ENCODE results near the gene CNN3.

DNA sequence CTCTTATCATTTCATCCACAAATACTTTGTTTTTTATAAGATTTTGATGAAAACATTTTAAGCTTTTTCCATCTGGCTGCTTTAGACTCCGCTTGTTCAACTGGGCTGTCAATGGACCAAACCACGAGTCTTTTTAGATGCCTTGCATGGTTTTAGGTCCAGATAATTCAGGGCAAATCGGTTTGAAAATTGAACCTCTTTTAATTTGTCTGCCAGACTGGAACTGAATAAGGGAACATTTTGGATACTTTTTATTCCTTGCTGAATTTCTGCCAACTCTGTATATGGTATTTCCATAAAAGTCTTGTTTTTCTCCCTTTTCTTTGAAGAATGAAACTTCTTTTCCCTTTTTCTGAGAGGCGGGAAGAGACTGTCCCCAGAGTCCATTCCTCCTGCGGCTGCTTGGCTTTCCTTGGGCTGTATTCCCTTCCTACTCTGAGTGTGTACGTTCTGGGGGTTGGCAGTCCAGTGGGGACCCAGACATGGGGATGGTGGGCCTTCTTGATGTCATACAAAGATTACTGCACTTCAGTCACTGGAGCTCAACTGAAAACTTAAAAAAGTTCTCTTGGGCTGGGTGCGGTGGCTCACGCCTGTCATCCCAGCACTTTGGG is 46.5 kb upstream of the CNN3 start:
- TF ChIP-seq, protein P1, sequence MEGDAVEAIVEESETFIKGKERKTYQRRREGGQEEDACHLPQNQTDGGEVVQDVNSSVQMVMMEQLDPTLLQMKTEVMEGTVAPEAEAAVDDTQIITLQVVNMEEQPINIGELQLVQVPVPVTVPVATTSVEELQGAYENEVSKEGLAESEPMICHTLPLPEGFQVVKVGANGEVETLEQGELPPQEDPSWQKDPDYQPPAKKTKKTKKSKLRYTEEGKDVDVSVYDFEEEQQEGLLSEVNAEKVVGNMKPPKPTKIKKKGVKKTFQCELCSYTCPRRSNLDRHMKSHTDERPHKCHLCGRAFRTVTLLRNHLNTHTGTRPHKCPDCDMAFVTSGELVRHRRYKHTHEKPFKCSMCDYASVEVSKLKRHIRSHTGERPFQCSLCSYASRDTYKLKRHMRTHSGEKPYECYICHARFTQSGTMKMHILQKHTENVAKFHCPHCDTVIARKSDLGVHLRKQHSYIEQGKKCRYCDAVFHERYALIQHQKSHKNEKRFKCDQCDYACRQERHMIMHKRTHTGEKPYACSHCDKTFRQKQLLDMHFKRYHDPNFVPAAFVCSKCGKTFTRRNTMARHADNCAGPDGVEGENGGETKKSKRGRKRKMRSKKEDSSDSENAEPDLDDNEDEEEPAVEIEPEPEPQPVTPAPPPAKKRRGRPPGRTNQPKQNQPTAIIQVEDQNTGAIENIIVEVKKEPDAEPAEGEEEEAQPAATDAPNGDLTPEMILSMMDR (IDR thresholded peaks at IDR 0.05; ENCODE audit: low read depth, low read length, missing input control) = no peak
- TF ChIP-seq TAF1 (conservative IDR thresholded peaks at IDR 0.05) (no peak), YY1 (IDR thresholded peaks at IDR 0.05) (no peak), SP1 (IDR thresholded peaks at IDR 0.05) (no peak), JUND (IDR thresholded peaks at IDR 0.05) (no peak), RXRA (IDR thresholded peaks at IDR 0.05) (no peak), HNF4G (IDR thresholded peaks at IDR 0.05) (no peak), RAD21 (IDR thresholded peaks at IDR 0.05) (no peak), GABPA (IDR thresholded peaks at IDR 0.05 in 1 of 2, conservative IDR thresholded peaks at IDR 0.05 in 1 of 2) (no peak), EGR1 (IDR thresholded peaks at IDR 0.05; ENCODE audit: low read depth in 2 of 2) (no peak)
- TF ChIP-seq, protein P2, sequence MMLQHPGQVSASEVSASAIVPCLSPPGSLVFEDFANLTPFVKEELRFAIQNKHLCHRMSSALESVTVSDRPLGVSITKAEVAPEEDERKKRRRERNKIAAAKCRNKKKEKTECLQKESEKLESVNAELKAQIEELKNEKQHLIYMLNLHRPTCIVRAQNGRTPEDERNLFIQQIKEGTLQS (IDR thresholded peaks at IDR 0.05) = no peak
- TF ChIP-seq, protein P3, sequence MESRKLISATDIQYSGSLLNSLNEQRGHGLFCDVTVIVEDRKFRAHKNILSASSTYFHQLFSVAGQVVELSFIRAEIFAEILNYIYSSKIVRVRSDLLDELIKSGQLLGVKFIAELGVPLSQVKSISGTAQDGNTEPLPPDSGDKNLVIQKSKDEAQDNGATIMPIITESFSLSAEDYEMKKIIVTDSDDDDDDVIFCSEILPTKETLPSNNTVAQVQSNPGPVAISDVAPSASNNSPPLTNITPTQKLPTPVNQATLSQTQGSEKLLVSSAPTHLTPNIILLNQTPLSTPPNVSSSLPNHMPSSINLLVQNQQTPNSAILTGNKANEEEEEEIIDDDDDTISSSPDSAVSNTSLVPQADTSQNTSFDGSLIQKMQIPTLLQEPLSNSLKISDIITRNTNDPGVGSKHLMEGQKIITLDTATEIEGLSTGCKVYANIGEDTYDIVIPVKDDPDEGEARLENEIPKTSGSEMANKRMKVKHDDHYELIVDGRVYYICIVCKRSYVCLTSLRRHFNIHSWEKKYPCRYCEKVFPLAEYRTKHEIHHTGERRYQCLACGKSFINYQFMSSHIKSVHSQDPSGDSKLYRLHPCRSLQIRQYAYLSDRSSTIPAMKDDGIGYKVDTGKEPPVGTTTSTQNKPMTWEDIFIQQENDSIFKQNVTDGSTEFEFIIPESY (IDR thresholded peaks at IDR 0.05) = no peak
- TF ChIP-seq, protein P4, sequence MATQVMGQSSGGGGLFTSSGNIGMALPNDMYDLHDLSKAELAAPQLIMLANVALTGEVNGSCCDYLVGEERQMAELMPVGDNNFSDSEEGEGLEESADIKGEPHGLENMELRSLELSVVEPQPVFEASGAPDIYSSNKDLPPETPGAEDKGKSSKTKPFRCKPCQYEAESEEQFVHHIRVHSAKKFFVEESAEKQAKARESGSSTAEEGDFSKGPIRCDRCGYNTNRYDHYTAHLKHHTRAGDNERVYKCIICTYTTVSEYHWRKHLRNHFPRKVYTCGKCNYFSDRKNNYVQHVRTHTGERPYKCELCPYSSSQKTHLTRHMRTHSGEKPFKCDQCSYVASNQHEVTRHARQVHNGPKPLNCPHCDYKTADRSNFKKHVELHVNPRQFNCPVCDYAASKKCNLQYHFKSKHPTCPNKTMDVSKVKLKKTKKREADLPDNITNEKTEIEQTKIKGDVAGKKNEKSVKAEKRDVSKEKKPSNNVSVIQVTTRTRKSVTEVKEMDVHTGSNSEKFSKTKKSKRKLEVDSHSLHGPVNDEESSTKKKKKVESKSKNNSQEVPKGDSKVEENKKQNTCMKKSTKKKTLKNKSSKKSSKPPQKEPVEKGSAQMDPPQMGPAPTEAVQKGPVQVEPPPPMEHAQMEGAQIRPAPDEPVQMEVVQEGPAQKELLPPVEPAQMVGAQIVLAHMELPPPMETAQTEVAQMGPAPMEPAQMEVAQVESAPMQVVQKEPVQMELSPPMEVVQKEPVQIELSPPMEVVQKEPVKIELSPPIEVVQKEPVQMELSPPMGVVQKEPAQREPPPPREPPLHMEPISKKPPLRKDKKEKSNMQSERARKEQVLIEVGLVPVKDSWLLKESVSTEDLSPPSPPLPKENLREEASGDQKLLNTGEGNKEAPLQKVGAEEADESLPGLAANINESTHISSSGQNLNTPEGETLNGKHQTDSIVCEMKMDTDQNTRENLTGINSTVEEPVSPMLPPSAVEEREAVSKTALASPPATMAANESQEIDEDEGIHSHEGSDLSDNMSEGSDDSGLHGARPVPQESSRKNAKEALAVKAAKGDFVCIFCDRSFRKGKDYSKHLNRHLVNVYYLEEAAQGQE (IDR thresholded peaks at IDR 0.05) = no peak
- TF ChIP-seq, protein P5, sequence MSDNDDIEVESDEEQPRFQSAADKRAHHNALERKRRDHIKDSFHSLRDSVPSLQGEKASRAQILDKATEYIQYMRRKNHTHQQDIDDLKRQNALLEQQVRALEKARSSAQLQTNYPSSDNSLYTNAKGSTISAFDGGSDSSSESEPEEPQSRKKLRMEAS (IDR thresholded peaks at IDR 0.05) = no peak

All from liver (tissue), 3 donors.